NCI-H524 (cell line): ENCODE data around the gene CPNE7.

Experiments used
- DNase-seq, 2 experiments: peaks; one replicate each; lab custom pipeline; 2025; lab: John Stamatoyannopoulos, UW

CPNE7 gene

GRCh38 chr16:89575247-89576152, at the start of gene CPNE7:
Gene CPNE7, plus strand, starts transcription at chr16:89575758. Its CDS starts 140 bp downstream, at chr16:89575898.
- no peak for DNase-seq

GRCh38 chr16:89529097-89529496, 46.5 kb upstream of the CPNE7 start:
- DNase-seq = no peak

GRCh38 chr16:89530401-89531381, 44.9 kb upstream of the CPNE7 start:
- no peak for DNase-seq

- DNase-seq = no peak
Measured at GRCh38 chr16:89531821-89532526, 43.6 kb upstream of the CPNE7 start.

- no peak for DNase-seq
Measured at GRCh38 chr16:89534252-89534756, 41.3 kb upstream of the CPNE7 start.

- no peak for DNase-seq
Measured at GRCh38 chr16:89536371-89536770, 39.2 kb upstream of the CPNE7 start.

GRCh38 chr16:89536886-89537548, 38.5 kb upstream of the CPNE7 start:
- no peak for DNase-seq

- DNase-seq = no peak
Measured at GRCh38 chr16:89537549-89537925, 38.0 kb upstream of the CPNE7 start.

GRCh38 chr16:89538286-89538685, 37.3 kb upstream of the CPNE7 start:
- no peak for DNase-seq

GRCh38 chr16:89540557-89540956, 35.0 kb upstream of the CPNE7 start:
- no peak for DNase-seq

- no peak for DNase-seq
Measured at GRCh38 chr16:89541792-89542191, 33.8 kb upstream of the CPNE7 start.

- DNase-seq = no peak
Measured at GRCh38 chr16:89544113-89544512, 31.4 kb upstream of the CPNE7 start.

GRCh38 chr16:89544713-89545043, 30.9 kb upstream of the CPNE7 start:
- no peak for DNase-seq

GRCh38 chr16:89545044-89545830, 30.3 kb upstream of the CPNE7 start:
- DNase-seq = no peak

GRCh38 chr16:89545831-89546574, 29.6 kb upstream of the CPNE7 start:
- DNase-seq = no peak

GRCh38 chr16:89546781-89547180, 28.8 kb upstream of the CPNE7 start:
- no peak for DNase-seq

GRCh38 chr16:89547291-89547690, 28.3 kb upstream of the CPNE7 start:
- DNase-seq = no peak

- DNase-seq = no peak
Measured at GRCh38 chr16:89547860-89548259, 27.7 kb upstream of the CPNE7 start.

- DNase-seq = no peak
Measured at GRCh38 chr16:89548344-89549006, 27.1 kb upstream of the CPNE7 start.
